Stimulated activated CD4-positive, alpha-beta T cell treated with anti-CD3 and anti-CD28 coated beads, Interleukin-15, amount 100 ng/mL, for 1 hour (primary cell): Measurements from ENCODE around the gene CNKSR3.

ENCODE experiments used
- DNase-seq, 2 donors: peaks; one replicate each; pipeline ENCODE4 v3.0.0-alpha.2; 2020; ENCODE audit warnings: low read depth in 1 of 2, low spot score in 1 of 2

CNKSR3 gene

DNA sequence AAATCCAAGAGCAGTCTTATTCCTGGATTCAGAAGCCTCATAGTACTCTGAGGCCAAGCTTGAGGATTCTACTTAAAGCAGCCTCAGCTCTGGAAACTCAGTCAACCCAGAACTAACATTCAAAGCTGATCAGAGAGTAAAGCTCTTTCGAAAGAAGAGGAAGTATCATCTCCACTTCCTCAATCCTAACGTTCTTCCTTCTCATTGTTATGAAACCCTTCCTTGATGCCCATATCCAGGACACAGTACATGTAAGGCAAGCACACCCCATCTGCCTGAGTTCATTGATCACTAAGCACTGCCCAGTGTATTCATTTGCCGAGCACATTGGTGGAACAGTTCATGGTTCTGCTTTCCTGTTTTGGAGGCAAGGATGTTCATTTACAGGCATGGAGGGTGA, 153.8 kb downstream of the CNKSR3 start, which contains the start of gene IPCEF1:
Gene IPCEF1, minus strand, starts transcription at position 114 of the 400 bp plus-strand sequence. CDS start 90,856 bp downstream, outside the sequence.
- DNase-seq: no peak

DNA sequence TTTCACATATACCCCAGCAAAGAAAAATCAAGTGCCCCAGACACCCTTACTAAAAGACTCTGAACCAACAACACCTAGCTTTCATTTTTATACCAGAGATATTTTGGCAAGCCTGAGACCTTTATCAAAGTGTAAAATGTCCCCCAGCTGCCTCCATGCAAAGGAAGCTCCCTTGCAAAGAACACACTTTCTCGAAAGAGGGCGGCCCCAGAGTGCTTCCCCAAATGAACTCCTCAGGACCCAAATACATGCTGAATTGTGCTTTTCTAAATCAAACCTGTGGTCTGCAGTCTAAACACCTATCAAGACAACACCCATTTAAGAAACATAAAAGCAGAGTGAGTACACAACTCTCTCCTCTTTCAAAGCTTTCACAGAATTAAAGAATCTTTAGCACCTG, 154.4 kb downstream of the CNKSR3 start:
- DNase-seq: no peak

DNA sequence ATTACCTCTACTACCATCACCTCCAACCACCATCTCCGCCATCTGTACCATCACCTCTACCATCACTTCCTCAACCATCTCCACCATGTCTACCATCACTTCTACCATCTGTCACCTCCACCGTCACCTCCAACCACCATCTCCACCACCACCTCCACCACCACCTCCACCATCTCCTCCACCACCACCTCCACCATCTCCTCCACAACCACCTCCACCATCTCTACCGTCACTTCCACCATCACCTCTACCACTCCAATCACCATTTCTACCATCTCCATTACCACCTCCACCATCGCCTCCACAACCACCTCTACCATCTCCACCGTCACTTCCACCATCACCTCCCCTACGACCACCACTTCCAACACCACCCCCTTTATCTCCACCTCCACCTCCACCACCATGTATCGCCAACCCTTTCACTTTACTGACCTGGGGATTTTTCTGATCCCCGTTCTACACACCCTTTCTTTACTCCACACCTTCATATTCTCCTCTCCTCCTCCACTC, 156.2 kb downstream of the CNKSR3 start:
- no peak for DNase-seq

DNA sequence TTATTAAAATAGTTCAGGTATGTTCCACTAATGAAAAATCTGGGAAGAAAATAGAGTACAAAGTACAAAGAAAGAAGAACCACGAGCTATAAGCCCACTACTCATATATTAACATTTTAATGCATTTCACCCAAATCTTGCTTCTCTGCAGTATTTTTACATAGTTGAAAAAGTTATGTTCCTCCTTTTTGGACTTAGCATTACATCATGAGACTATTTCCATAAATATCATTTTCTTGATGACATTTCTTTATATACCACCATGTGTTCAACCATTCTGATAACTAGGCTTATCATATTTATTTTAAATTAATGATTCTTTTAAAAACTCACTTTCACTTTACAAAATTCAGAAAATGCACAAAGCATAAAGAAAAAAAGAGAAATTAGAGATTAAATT, 156.9 kb downstream of the CNKSR3 start:
- no peak for DNase-seq

DNA sequence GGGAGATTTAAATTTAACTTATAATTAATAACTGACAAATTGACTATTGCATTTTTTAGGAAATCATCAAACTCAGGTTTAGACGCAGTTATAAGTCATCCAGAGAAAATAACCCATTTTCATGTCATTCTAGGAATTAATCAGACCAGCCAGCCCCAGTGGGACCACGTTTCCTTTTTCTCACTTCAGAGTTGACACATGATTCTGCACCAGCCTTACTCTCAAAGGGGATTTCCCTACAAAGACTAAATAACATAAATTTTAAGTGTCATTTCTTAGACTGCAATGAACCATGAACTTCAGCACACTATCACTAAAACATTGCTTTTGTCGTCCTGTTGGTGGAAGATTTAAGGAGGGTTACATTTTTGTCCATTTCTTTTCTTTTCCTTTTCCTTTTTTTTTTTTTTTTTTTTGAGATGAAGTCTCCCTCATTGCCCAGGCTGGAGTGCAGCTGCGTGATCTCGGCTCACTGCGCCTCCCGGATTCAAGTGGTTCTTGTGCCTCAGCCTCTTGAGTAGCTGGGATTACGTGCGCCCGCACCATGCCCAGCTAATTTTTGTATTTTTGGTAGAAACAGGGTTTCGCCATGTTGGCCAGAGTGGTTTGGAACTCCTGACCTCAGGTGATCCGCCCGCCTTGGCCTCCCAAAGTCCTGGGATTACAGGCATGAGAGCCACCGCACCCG, 157.4 kb downstream of the CNKSR3 start:
- DNase-seq: peak in 1 of 2 donors; percentile 7

DNA sequence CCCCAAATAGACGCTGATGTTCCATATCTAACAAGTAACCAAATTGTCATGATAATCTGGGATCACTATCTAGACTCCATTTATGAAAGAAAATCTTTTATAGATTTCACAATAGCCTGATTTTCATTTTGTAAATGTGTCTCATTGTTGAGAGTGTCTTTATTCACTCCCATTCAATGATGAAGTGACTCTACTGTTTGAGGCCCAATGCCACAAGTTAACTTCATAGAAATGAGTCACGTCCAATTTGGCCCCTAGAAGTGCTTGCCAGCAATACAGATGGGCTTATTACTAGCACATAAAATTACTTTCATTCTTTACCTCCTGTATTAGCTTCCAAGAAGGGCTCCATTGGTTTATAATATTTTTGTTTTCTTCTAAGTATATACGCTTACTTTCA, 160.2 kb downstream of the CNKSR3 start:
- no peak for DNase-seq

DNA sequence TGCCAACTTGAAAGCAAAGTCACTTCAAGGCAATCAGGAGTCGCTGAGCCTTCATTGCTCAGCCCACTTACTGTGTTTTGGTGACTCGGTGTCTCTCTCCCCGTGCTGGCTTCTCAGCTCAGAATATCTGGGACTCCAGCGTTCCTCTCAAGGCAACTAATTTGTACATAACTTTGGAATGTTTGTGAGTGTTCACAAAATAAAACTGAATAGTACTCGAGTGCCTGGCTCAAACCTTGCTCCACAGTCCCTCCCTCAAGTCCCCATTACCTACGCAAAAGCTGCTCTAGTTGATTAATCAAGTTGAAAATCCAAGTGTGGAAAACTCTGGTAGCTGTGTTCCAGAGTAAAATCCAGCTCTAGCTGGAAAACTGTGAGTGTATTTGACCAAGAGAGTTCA, 162.5 kb downstream of the CNKSR3 start:
- no peak for DNase-seq

DNA sequence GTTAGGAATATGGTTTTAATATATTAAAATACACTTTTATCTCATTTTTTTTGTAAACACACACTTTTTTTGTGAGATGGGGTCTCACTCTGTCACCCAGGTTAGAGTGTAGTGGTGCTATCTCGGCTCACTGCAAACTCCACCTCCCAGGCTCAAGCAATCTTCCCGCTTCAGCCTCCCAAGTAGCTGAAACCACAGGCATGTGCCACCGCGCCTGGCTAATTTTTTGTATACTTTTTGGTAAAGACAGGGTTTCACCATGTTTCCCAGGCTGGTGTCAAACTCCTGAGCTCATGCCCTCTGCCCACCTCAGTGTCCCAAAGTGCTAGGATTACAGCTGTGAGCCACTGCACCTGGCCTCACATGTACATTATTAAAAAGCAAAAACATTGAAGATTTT, 164.7 kb downstream of the CNKSR3 start:
- no peak for DNase-seq

DNA sequence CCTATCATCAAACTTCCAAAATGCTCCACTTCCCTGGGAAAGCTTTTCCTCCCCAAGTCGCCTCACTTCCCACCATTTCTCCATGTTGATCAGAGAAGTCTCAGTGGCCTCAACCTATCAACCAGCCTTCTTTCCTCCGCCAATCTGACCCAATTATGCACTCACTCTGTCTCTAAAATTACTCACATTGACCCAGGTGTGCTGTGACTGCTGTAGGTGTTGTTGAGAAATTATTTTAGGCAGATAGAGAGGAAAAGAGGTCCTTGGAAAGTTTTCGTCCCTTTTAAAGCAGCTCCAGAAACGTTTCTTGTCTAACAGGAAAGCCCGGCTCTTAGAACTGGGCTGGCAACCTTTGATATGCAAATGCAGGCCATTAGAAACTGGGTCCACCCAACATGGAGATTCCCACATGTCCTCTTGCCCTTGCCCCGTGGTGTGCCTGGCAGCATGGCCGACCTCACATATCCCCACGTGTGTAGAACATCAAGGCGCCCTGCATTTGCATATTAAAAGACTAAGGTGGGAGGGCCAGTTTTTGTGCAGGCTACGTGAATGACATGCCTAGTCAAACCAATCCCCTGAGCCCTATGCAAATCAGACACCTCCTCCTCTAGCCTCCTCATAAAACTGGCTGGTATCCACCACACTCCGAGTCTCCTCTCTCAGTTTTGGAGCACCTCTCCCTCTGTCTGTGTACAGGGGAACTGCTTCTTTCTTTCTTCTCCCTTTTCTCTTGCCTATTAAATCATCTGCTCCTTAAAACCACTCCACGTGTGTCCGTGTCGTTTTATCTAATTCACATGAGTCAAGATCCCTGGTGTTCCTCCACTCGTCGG, 166.8 kb downstream of the CNKSR3 start:
- no peak for DNase-seq

DNA sequence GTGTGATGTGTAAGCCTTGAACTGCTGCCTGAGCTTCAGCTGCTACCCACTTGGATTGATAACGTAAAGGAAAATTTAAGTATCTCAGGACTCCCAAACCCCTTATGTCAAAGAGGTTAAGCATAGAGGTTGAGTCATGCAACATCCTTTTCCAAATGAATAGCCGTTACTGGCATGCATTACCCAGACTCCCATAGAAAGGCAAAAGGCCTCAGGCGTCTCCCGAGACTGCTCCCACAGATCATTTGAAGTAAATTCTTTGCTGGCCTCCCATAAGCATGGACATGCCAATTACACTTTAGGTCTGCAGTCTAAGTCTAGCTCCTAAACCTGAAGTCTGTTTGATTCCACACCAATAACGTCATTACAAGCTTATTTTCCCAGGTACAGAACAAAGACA, 168.6 kb downstream of the CNKSR3 start:
- no peak for DNase-seq

DNA sequence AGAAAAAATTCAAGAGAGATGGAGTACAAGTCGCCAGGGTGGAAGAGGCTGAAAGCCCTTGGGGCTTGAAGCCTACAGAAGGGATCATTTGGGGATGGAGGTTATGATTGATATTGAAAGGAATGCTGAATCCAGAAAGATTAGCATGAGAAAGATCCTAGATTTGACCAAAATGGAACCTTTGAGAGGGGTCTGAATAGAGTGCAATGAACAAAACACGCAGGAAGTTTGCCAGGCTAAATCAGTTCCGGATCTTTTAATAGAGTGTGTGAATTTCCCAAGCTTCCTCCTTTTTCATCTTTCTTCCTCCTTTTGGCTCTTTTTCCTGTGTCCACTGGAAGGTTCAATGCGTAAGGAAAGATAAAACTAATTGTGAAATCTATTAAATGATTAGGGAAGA, 169.1 kb downstream of the CNKSR3 start:
- no peak for DNase-seq
